GM23338 (cell line): Measurements from ENCODE around the gene RILP.

Source experiments
- EZH2 ChIP-seq: fragments of 200-600 bp; sonication (generic); IDR thresholded peaks from one replicate; pipeline ENCODE4 v1.8.0; 2017; ENCODE audit warnings: antibody characterized with exemption, mild to moderate bottlenecking, low read depth; ENCODE audit not compliant: unreplicated experiment
- EZH2phosphoT487 ChIP-seq: fragments of 200-600 bp; sonication (generic); IDR thresholded peaks from one replicate; pipeline ENCODE4 v1.8.1; 2018; ENCODE audit warnings: antibody characterized with exemption; ENCODE audit not compliant: unreplicated experiment
- JUNB ChIP-seq: IDR thresholded peaks from one replicate; pipeline ENCODE4 v1.6.1; 2016; ENCODE audit warnings: antibody characterized with exemption; ENCODE audit not compliant: unreplicated experiment
- POLR2AphosphoS5 ChIP-seq: IDR thresholded peaks from 2 replicates; pipeline ENCODE4 v1.6.1; 2016; ENCODE audit warnings: antibody characterized with exemption, low read depth
- REST ChIP-seq: IDR thresholded peaks from one replicate; pipeline ENCODE4 v1.6.1; 2018; ENCODE audit warnings: antibody characterized with exemption; ENCODE audit not compliant: unreplicated experiment
- STAT1 ChIP-seq: IDR thresholded peaks from one replicate; pipeline ENCODE4 v1.6.1; 2016; ENCODE audit warnings: antibody characterized with exemption; ENCODE audit not compliant: unreplicated experiment
- ZNF114 ChIP-seq: fragments of 250-450 bp; sonication (Bioruptor Pico); IDR thresholded peaks from 2 replicates; pipeline ENCODE4 v1.5.0; 2020; ENCODE audit warnings: mild to moderate bottlenecking, moderate library complexity
- TF ChIP-seq, protein P1 (sequence below), 2 experiments: fragments of 200-600 bp in 1 of 2; sonication (generic) in 1 of 2; conservative IDR thresholded peaks; 2 replicates each; pipeline versions ENCODE4 v1.5.1 to v1.6.1; 2016 to 2017; ENCODE audit warnings: antibody characterized with exemption in 2 of 2, low read depth in 2 of 2, mild to moderate bottlenecking in 2 of 2, moderate library complexity in 1 of 2

- TF ChIP-seq, protein P1, sequence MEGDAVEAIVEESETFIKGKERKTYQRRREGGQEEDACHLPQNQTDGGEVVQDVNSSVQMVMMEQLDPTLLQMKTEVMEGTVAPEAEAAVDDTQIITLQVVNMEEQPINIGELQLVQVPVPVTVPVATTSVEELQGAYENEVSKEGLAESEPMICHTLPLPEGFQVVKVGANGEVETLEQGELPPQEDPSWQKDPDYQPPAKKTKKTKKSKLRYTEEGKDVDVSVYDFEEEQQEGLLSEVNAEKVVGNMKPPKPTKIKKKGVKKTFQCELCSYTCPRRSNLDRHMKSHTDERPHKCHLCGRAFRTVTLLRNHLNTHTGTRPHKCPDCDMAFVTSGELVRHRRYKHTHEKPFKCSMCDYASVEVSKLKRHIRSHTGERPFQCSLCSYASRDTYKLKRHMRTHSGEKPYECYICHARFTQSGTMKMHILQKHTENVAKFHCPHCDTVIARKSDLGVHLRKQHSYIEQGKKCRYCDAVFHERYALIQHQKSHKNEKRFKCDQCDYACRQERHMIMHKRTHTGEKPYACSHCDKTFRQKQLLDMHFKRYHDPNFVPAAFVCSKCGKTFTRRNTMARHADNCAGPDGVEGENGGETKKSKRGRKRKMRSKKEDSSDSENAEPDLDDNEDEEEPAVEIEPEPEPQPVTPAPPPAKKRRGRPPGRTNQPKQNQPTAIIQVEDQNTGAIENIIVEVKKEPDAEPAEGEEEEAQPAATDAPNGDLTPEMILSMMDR (conservative IDR thresholded peaks at IDR 0.05; ENCODE audit: low read depth in 2 of 2), result no peak
- TF ChIP-seq ZNF114 (CRISPR knock-in tag) (no peak), EZH2 (no peak), POLR2AphosphoS5 (no peak), EZH2phosphoT487 (no peak), REST (no peak), JUNB (no peak), STAT1 (no peak)
Observed at GRCh38 chr17:1644493-1645206, 5.0 kb downstream of the RILP start.
